ENCODE results near the gene ARSJ.

DNA sequence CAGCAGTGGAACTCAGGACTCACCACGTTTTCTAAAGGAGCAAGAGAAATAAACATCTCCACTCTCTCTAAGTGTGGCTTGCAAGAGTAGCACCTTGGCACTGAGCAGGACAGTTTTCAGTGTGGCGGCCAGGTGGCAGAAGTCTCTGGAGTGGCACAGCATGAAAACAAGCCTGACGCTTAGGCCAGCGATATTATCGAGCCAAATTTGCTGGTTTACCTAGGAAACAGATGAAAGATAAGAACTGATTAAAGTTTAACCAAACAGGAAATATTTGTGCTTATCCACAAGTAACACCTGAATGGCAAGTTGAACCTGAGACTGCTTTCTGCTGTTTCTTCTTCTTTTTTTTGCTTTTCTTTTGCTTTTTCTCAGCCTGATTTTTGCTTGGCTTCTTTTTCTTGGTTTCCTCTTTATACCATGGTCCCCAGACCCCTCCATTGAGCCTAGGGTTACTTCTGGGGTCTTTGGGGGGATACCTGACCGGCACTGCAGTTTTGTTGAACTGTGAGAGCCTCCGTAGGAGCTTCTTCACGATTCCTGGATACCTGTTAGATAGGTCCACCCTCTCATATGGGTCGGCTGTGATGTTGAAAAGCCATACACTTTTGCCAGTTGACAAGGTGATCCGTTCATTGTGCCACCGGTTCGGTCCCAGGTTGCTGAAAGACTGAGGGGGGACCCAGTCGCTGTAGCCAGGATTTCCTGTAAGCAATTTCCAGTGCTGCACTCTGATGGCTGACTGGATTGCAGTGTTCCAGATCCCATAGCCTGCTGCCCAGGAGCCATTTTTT lies 77.3 kb downstream of the ARSJ start:
- TF ChIP-seq RFX5 (IDR thresholded peaks at IDR 0.05; ENCODE audit: borderline replicate concordance, low read depth, low read length) (no peak), RAD21 (IDR thresholded peaks at IDR 0.05 in 1 of 2, conservative IDR thresholded peaks at IDR 0.05 in 1 of 2; ENCODE audit: low read depth in 2 of 2, low read length in 2 of 2) (no peak), POLR2A (IDR thresholded peaks at IDR 0.05; ENCODE audit: control extremely low read depth in 1 of 2, low read depth in 2 of 2, low read length in 2 of 2) (no peak), POLR2AphosphoS5 (IDR thresholded peaks at IDR 0.05; ENCODE audit: low read depth, low read length) (no peak), ZNF274 (IDR thresholded peaks at IDR 0.05; ENCODE audit: borderline replicate concordance, extremely low read depth, low read length) (no peak), TAF1 (IDR thresholded peaks at IDR 0.05; ENCODE audit: low read depth, low read length) (no peak), SRF (IDR thresholded peaks at IDR 0.05; ENCODE audit: low read depth, low read length) (no peak), ASH2L (IDR thresholded peaks at IDR 0.05; ENCODE audit: low read length) (no peak), MAFK (IDR thresholded peaks at IDR 0.05; ENCODE audit: low read depth, low read length) (no peak), RXRA (IDR thresholded peaks at IDR 0.05; ENCODE audit: insufficient read depth, low read depth, low read length) (no peak), SUZ12 (IDR thresholded peaks at IDR 0.05; ENCODE audit: low read length) (no peak), EZH2 (IDR thresholded peaks at IDR 0.05; ENCODE audit: low read depth, low read length, severe bottlenecking) (no peak)
- TF ChIP-seq, protein P1, sequence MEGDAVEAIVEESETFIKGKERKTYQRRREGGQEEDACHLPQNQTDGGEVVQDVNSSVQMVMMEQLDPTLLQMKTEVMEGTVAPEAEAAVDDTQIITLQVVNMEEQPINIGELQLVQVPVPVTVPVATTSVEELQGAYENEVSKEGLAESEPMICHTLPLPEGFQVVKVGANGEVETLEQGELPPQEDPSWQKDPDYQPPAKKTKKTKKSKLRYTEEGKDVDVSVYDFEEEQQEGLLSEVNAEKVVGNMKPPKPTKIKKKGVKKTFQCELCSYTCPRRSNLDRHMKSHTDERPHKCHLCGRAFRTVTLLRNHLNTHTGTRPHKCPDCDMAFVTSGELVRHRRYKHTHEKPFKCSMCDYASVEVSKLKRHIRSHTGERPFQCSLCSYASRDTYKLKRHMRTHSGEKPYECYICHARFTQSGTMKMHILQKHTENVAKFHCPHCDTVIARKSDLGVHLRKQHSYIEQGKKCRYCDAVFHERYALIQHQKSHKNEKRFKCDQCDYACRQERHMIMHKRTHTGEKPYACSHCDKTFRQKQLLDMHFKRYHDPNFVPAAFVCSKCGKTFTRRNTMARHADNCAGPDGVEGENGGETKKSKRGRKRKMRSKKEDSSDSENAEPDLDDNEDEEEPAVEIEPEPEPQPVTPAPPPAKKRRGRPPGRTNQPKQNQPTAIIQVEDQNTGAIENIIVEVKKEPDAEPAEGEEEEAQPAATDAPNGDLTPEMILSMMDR (IDR thresholded peaks at IDR 0.05; ENCODE audit: control extremely low read depth in 1 of 3, insufficient read depth in 1 of 3, low read depth in 1 of 3, low read length in 3 of 3) = no peak

Measured in H1 (cell line).